ENCODE data around the gene MYO1E.
"Not testable (repeated sequence)": the region's sequence is repeated elsewhere in the genome, so short reads cannot be mapped to it uniquely, and the experiment has no call there.

MYO1E gene

GRCh38 chr15:59127255-59127654 lies 245.4 kb downstream of the MYO1E start:
- DNase-seq (ENCODE audit: low spot score): not testable (repeated sequence)

- DNase-seq (ENCODE audit: low spot score): not testable (repeated sequence)
These were observed 247.0 kb downstream of the MYO1E start for GRCh38 chr15:59125683-59126082.

GRCh38 chr15:59124261-59124660 lies 248.4 kb downstream of the MYO1E start:
- DNase-seq (ENCODE audit: low spot score): no peak

- DNase-seq (ENCODE audit: low spot score): no peak
These were observed 251.7 kb downstream of the MYO1E start for GRCh38 chr15:59120937-59121336.

- no peak for DNase-seq (ENCODE audit: low spot score)
These were observed 253.0 kb downstream of the MYO1E start for GRCh38 chr15:59119625-59120024.

- DNase-seq (ENCODE audit: low spot score): no peak
These were observed 255.9 kb downstream of the MYO1E start for GRCh38 chr15:59116771-59117170.

- no peak for DNase-seq (ENCODE audit: low spot score)
These were observed 256.5 kb downstream of the MYO1E start for GRCh38 chr15:59116141-59116540.

- DNase-seq (ENCODE audit: low spot score): no peak
These were observed 257.6 kb downstream of the MYO1E start for GRCh38 chr15:59115047-59115446.

- no peak for DNase-seq (ENCODE audit: low spot score)
These were observed 261.4 kb downstream of the MYO1E start for GRCh38 chr15:59111251-59111650.

GRCh38 chr15:59105854-59106253 lies 266.8 kb downstream of the MYO1E start:
- DNase-seq (ENCODE audit: low spot score): no peak

- DNase-seq (ENCODE audit: low spot score): peak; percentile 88
These were observed 267.5 kb downstream of the MYO1E start, which contains the start of gene CCNB2 for GRCh38 chr15:59104912-59105732. CCNB2 (plus strand) TSS chr15:59105146; CDS start chr15:59105269, 123 bp downstream.

GRCh38 chr15:59104602-59104911 lies 268.1 kb downstream of the MYO1E start:
- no peak for DNase-seq (ENCODE audit: low spot score)

GRCh38 chr15:59099162-59099685 lies 273.4 kb downstream of the MYO1E start:
- DNase-seq (ENCODE audit: low spot score): no peak

GRCh38 chr15:59096429-59096828 lies 276.2 kb downstream of the MYO1E start:
- DNase-seq (ENCODE audit: low spot score): no peak

- no peak for DNase-seq (ENCODE audit: low spot score)
These were observed 278.6 kb downstream of the MYO1E start for GRCh38 chr15:59094077-59094476.

- no peak for DNase-seq (ENCODE audit: low spot score)
These were observed 284.9 kb downstream of the MYO1E start for GRCh38 chr15:59087731-59088130.
